Measurements from ENCODE around the gene SPPL3. TPM values are rescaled to one million over a fixed set of nuclear protein-coding genes. Genes with fewer than 3 reads are reported as not detected.

The SPPL3 gene
- total and polyA plus RNA-seq, 2 experiments from 2014 or later, result 10.9 to 27.8 TPM

DNA sequence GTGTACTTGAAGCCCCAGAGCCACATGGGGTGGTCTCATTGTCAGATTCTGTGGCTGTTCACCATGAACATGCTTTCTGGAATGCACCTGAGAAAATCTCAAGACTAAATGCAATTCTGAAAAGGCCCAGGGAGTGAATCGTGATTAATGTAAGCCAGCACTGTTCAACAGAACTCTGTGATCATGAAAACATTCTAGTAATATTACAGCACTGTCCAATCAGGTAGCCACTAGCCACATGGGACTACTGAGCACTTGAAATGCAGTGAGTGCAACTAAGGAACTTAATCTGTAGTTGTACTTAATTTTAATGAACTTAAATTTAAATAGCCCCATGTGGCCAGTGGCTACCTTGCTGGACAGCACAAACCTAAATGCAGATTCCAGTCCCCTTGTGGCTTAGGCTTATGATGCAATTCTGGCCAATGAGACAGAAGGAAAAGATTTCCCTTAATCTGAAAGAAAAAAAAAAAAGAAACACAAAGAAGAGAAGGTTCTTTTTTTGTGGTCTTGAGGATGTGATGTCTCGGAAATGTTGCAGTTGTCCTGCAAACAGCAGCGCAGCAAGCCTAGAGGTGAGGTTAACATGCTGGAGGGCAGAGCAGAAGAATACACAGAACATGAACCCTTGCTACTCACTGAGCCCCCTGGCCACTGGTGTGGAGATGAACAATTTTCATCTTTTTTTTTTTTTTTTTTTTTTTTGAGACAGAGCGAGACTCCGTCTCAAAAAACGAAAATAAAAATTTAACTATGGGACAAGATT lies 48.2 kb downstream of the SPPL3 start (continued):
- TF ChIP-seq POLR2AphosphoS5 (IDR thresholded peaks at IDR 0.05; ENCODE audit: low read depth) (no peak), ZNF331 (CRISPR knock-in tag; IDR thresholded peaks at IDR 0.05; ENCODE audit: low read depth) (no peak)

DNA sequence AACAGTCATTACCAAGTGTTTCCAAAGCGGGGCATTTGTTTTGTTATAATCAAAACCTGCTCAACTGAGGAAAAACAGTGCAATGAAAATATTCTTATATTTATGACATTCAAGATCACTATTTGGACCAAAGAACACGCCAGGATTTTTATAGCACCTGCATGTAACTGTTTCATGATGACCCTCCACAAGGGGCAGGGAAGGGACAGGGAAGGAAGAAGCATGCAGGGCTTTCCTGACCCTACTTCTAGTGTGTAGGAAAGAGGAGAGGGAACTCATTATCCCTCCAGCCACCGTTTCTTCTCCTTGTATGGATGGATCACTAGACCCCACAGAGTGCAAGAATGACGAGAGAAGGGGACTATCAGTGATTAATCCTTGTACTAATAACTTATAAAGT lies 49.4 kb downstream of the SPPL3 start:
- peaks cover 16% of the 10 kb centered on the region; the same call in 2 of the 3 replicates for H3K9me3 Mint-ChIP-seq
- Histone ChIP-seq H3K4me2 (no peak overlapping the region), H3K4me3 (no peak overlapping the region), H3K9me2 (ENCODE audit: insufficient read depth) (no peaks in the 10 kb centered on the region), H3K27ac (ENCODE audit: low read depth) (no peak overlapping the region), H3K79me2 (replicated peaks; ENCODE audit: insufficient read depth) (peaks cover 76% of the 10 kb centered on the region), H3F3A (replicated peaks; ENCODE audit: low read depth) (no peaks in the 10 kb centered on the region; the same call in 1 of the 2 replicates), H3K36me3 (ENCODE audit: insufficient read depth) (no peaks in the 10 kb centered on the region; the same call in 1 of the 2 replicates), H3K4me1 (ENCODE audit: insufficient read depth) (no peaks in the 10 kb centered on the region), H3K27me3 (ENCODE audit: insufficient read depth) (no peaks in the 10 kb centered on the region), H4K20me1 (replicated peaks; ENCODE audit: insufficient read depth) (peaks cover 12% of the 10 kb centered on the region), H2AFZ (no peak overlapping the region)
- DNase-seq (ENCODE audit: low spot score) (no peak), ATAC-seq (peak; percentile 62)
- no peak overlapping the region for H3K27ac Mint-ChIP-seq
- TF ChIP-seq ZNF331 (CRISPR knock-in tag; IDR thresholded peaks at IDR 0.05; ENCODE audit: low read depth), result no peak
- TF ChIP-seq, protein P1, sequence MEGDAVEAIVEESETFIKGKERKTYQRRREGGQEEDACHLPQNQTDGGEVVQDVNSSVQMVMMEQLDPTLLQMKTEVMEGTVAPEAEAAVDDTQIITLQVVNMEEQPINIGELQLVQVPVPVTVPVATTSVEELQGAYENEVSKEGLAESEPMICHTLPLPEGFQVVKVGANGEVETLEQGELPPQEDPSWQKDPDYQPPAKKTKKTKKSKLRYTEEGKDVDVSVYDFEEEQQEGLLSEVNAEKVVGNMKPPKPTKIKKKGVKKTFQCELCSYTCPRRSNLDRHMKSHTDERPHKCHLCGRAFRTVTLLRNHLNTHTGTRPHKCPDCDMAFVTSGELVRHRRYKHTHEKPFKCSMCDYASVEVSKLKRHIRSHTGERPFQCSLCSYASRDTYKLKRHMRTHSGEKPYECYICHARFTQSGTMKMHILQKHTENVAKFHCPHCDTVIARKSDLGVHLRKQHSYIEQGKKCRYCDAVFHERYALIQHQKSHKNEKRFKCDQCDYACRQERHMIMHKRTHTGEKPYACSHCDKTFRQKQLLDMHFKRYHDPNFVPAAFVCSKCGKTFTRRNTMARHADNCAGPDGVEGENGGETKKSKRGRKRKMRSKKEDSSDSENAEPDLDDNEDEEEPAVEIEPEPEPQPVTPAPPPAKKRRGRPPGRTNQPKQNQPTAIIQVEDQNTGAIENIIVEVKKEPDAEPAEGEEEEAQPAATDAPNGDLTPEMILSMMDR (conservative IDR thresholded peaks at IDR 0.05; ENCODE audit: low read depth in 2 of 2), result peak in 1 of 2 experiments; percentile 23; a peak in 1 of 4 replicates
- TF ChIP-seq EZH2phosphoT487 (IDR thresholded peaks at IDR 0.05; ENCODE audit: unreplicated experiment), result no peak
- H3K4me1 Mint-ChIP-seq, result peaks cover 18% of the 10 kb centered on the region
- H3K4me3 Mint-ChIP-seq, result no peak overlapping the region
- H3K27me3 Mint-ChIP-seq (ENCODE audit: insufficient read depth, low read depth, poor library complexity), result no peaks in the 10 kb centered on the region
- peaks cover 19% of the 10 kb centered on the region for H3K36me3 Mint-ChIP-seq (ENCODE audit: low read depth)

DNA sequence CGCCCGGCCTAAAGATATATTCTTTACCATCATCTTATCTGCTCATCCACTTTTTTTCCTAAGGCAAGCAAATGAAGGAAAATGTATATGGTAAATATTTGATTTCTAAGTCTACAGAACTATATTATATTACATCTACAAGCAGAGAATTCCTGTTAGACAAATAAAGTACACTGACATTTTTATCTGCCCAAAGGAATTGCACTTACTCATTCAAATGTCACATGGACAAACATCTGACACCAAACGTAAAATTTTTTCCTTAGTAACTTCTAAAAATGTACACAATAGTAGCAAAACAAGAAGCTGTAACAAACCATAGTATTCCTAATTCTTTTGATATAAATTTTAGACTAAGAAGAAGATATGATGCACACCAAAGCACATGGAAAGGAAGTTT lies 51.0 kb downstream of the SPPL3 start:
- Histone ChIP-seq H3K9me2 (ENCODE audit: insufficient read depth) (no peaks in the 10 kb centered on the region), H4K20me1 (replicated peaks; ENCODE audit: insufficient read depth) (peaks cover 7% of the 10 kb centered on the region), H3F3A (replicated peaks; ENCODE audit: low read depth) (no peaks in the 10 kb centered on the region; the same call in 1 of the 2 replicates), H3K4me1 (ENCODE audit: insufficient read depth) (no peaks in the 10 kb centered on the region), H2AFZ (no peak overlapping the region), H3K4me3 (no peak overlapping the region), H3K4me2 (no peak overlapping the region), H3K79me2 (replicated peaks; ENCODE audit: insufficient read depth) (peaks cover 59% of the 10 kb centered on the region), H3K36me3 (ENCODE audit: insufficient read depth) (no peaks in the 10 kb centered on the region), H3K27ac (ENCODE audit: low read depth) (no peak overlapping the region), H3K27me3 (ENCODE audit: insufficient read depth) (no peaks in the 10 kb centered on the region)
- no peak for ATAC-seq
- TF ChIP-seq, protein P2, sequence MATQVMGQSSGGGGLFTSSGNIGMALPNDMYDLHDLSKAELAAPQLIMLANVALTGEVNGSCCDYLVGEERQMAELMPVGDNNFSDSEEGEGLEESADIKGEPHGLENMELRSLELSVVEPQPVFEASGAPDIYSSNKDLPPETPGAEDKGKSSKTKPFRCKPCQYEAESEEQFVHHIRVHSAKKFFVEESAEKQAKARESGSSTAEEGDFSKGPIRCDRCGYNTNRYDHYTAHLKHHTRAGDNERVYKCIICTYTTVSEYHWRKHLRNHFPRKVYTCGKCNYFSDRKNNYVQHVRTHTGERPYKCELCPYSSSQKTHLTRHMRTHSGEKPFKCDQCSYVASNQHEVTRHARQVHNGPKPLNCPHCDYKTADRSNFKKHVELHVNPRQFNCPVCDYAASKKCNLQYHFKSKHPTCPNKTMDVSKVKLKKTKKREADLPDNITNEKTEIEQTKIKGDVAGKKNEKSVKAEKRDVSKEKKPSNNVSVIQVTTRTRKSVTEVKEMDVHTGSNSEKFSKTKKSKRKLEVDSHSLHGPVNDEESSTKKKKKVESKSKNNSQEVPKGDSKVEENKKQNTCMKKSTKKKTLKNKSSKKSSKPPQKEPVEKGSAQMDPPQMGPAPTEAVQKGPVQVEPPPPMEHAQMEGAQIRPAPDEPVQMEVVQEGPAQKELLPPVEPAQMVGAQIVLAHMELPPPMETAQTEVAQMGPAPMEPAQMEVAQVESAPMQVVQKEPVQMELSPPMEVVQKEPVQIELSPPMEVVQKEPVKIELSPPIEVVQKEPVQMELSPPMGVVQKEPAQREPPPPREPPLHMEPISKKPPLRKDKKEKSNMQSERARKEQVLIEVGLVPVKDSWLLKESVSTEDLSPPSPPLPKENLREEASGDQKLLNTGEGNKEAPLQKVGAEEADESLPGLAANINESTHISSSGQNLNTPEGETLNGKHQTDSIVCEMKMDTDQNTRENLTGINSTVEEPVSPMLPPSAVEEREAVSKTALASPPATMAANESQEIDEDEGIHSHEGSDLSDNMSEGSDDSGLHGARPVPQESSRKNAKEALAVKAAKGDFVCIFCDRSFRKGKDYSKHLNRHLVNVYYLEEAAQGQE (IDR thresholded peaks at IDR 0.05; ENCODE audit: unreplicated experiment), result no peak
- TF ChIP-seq CREB1 (CRISPR knock-in tag; IDR thresholded peaks at IDR 0.05; ENCODE audit: low read depth) (no peak), JUNB (IDR thresholded peaks at IDR 0.05; ENCODE audit: unreplicated experiment) (no peak)
- Mint-ChIP-seq H3K36me3 (ENCODE audit: low read depth) (peaks cover 6% of the 10 kb centered on the region), H3K9me3 (peaks cover 4% of the 10 kb centered on the region; the same call in 2 of the 3 replicates), H3K27ac (no peak overlapping the region), H3K4me1 (peaks cover 21% of the 10 kb centered on the region), H3K27me3 (ENCODE audit: insufficient read depth, low read depth, poor library complexity) (no peaks in the 10 kb centered on the region), H3K4me3 (no peak overlapping the region)
- no peak for DNase-seq (ENCODE audit: low spot score)

All from GM23338 (cell line).